ENCODE data around the gene BUD31.

- TF ChIP-seq CTCF (IDR thresholded peaks at IDR 0.05) (no peak), POLR2A (IDR thresholded peaks at IDR 0.05) (no peak)
Measured at GRCh38 chr7:99406557-99406956, 2.2 kb upstream of the BUD31 start.
